K562 (cell line): ENCODE results near the gene ITGAE. TPM values are rescaled to one million over a fixed set of nuclear protein-coding genes. Genes with fewer than 3 reads are reported as not detected.

ENCODE experiments used
- ATAC-seq: fragments of 200-7000 bp; cut with Tn5 transposase; 3 replicates; pipeline ENCODE4 v1.9.1; 2020; ENCODE audit warnings: moderate library complexity
- BruUV-seq: library from RNA; stranded (reverse); fragments of 400-500 nt; replicated peaks from 2 replicates; lab custom pipeline; 2021; lab: Mats Ljungman, UMichigan
- CTCF ChIA-PET: fragments of 300-600 bp; formaldehyde crosslinking; extraction: SDS; loops from one replicate; lab custom pipeline; 2021; ENCODE audit warnings: low intra/inter-chr PET ratio; lab: Yijun Ruan, JAX
- POLR2A ChIA-PET: fragments of 300-600, 350-650 bp; sonication (Branson Sonifier 250); formaldehyde crosslinking; extraction: SDS; loops from one replicate; lab custom pipeline; 2021; ENCODE audit warnings: antibody characterized with exemption, inconsistent platforms; lab: Yijun Ruan, JAX
- DNase-seq, 4 experiments: peaks; one replicate each; pipeline versions ENCODE4 v3.0.0 to v3.0.0-alpha.2; 2011 to 2018; ENCODE audit warnings: low spot score in 3 of 4, mixed read lengths in 3 of 4; ENCODE audit errors: extremely low read depth in 1 of 4
- FAIRE-seq: peaks from 2 replicates; lab custom pipeline; 2011; peaks lifted over from hg19 to GRCh38; lab: Jason Lieb, UNC
- H2AFZ ChIP-seq: 2 replicates; pipeline ENCODE4 v1.6.0; 2011; ENCODE audit warnings: low read depth, low read length, control low read depth, inconsistent platforms
- H3K27ac ChIP-seq: fragments of 200-600 bp; 3 replicates; pipeline ENCODE4 v1.8.0; 2011; ENCODE audit warnings: low read depth, mild to moderate bottlenecking, control low read depth, inconsistent platforms, low read length, moderate library complexity, mixed read lengths; ENCODE audit errors: extremely low read depth
- H3K27me3 ChIP-seq, 2 experiments: fragments of 300-600 bp in 1 of 2; 2 replicates in 1 of 2; 3 replicates in 1 of 2; pipeline versions ENCODE4 v1.6.0 to v1.8.0; 2011; ENCODE audit warnings: inconsistent platforms in 2 of 2, low read length in 2 of 2, mild to moderate bottlenecking in 1 of 2, mixed read lengths in 1 of 2, moderate library complexity in 1 of 2; ENCODE audit not compliant: control insufficient read depth in 2 of 2, insufficient read depth in 2 of 2
- H3K36me3 ChIP-seq: fragments of 300-600 bp; 3 replicates; pipeline ENCODE4 v1.8.0; 2011; ENCODE audit warnings: mild to moderate bottlenecking, low read length, inconsistent platforms; ENCODE audit not compliant: control insufficient read depth, insufficient read depth
- H3K4me1 ChIP-seq, 2 experiments: fragments of 200-600 bp in 1 of 2; replicated peaks in 1 of 2; 2 replicates in 1 of 2; 3 replicates in 1 of 2; pipeline versions ENCODE4 v1.5.1 to v1.8.0; 2011; ENCODE audit warnings: inconsistent platforms in 2 of 2, low read length in 2 of 2, mild to moderate bottlenecking in 1 of 2, mixed read lengths in 1 of 2, moderate library complexity in 1 of 2; ENCODE audit not compliant: control insufficient read depth in 2 of 2, insufficient read depth in 2 of 2
- H3K4me2 ChIP-seq: 2 replicates; pipeline ENCODE4 v1.6.1; 2011; ENCODE audit warnings: low read length, control low read depth, inconsistent platforms, mixed read lengths; ENCODE audit not compliant: insufficient read depth
- H3K4me3 ChIP-seq: fragments of 200-600 bp; sonication (generic), shearing (Covaris generic); 2 replicates; pipeline ENCODE4 v1.5.1; 2016; ENCODE audit warnings: control low read depth, inconsistent platforms
- H3K79me2 ChIP-seq: fragments of 200-600 bp; 3 replicates; pipeline ENCODE4 v1.8.0; 2011; ENCODE audit warnings: low read length, inconsistent platforms; ENCODE audit not compliant: control insufficient read depth, insufficient read depth
- H3K9ac ChIP-seq, 2 experiments: 2 replicates each; pipeline versions ENCODE4 v1.6.0 to v1.6.1; 2011; ENCODE audit warnings: low read depth in 2 of 2, low read length in 2 of 2, control low read depth in 1 of 2, inconsistent platforms in 1 of 2, mild to moderate bottlenecking in 1 of 2, mixed read lengths in 1 of 2; ENCODE audit not compliant: insufficient read depth in 1 of 2
- H3K9me1 ChIP-seq: one replicate; pipeline ENCODE4 v1.6.0; 2011; ENCODE audit warnings: inconsistent platforms, mild to moderate bottlenecking, low read length, moderate library complexity; ENCODE audit not compliant: control insufficient read depth, insufficient read depth
- H3K9me3 ChIP-seq: replicated peaks from 2 replicates; pipeline ENCODE4 v1.5.1; 2011; ENCODE audit warnings: low read depth, low read length, inconsistent platforms; ENCODE audit not compliant: control insufficient read depth, insufficient read depth
- H4K20me1 ChIP-seq: replicated peaks from 2 replicates; pipeline ENCODE4 v1.6.1; 2011; ENCODE audit warnings: low read length, inconsistent platforms, mixed read lengths; ENCODE audit not compliant: control insufficient read depth, insufficient read depth
- CBX1 ChIP-seq: sonication (generic); IDR thresholded peaks from 2 replicates; pipeline ENCODE4 v1.6.1; 2016; ENCODE audit warnings: antibody characterized with exemption, low read depth, mild to moderate bottlenecking
- ETV1 ChIP-seq: fragments of 450-650 bp; conservative IDR thresholded peaks from 2 replicates; pipeline ENCODE4 v1.6.1; 2016; ENCODE audit warnings: missing genetic modification characterization, control low read depth, low read depth, missing compliant biosample characterization
- FUS ChIP-seq: fragments of 200-400 bp; formaldehyde crosslinking; optimal IDR thresholded peaks from 2 replicates; pipeline ENCODE3; 2017; ENCODE audit warnings: low read depth, low read length
- GATAD2A ChIP-seq: fragments of 450-650 bp; IDR thresholded peaks from 2 replicates; pipeline ENCODE4 v1.6.1; 2017
- HNRNPL ChIP-seq: fragments of 200-400 bp; formaldehyde crosslinking; IDR thresholded peaks from 2 replicates; pipeline ENCODE4 v1.6.1; 2017; ENCODE audit warnings: low read depth, mild to moderate bottlenecking, low read length
- POLR3A ChIP-seq: IDR thresholded peaks from 2 replicates; pipeline ENCODE4 v1.6.1; 2011; ENCODE audit warnings: borderline replicate concordance, mild to moderate bottlenecking, moderate library complexity; ENCODE audit not compliant: insufficient read length, insufficient read depth; ENCODE audit errors: extremely low read depth
- PRPF4 ChIP-seq: fragments of 200-400 bp; formaldehyde crosslinking; IDR thresholded peaks from one replicate; pipeline ENCODE4 v1.6.1; 2017; ENCODE audit warnings: low read length, low read depth, mild to moderate bottlenecking; ENCODE audit not compliant: insufficient read depth, poor library complexity, severe bottlenecking
- SREBF2 ChIP-seq: sonication (generic); formaldehyde crosslinking; IDR thresholded peaks from 2 replicates; pipeline ENCODE4 v1.4.0; 2020; ENCODE audit warnings: mild to moderate bottlenecking, missing genetic modification reagents
- SRSF1 ChIP-seq: fragments of 200-400 bp; formaldehyde crosslinking; IDR thresholded peaks from 2 replicates; pipeline ENCODE4 v1.6.1; 2017; ENCODE audit warnings: mild to moderate bottlenecking, low read depth, low read length, moderate library complexity
- YY1 ChIP-seq, 3 experiments: IDR thresholded peaks; 2 replicates each; pipeline ENCODE4 v1.6.1; 2011; ENCODE audit warnings: low read length in 2 of 3, mild to moderate bottlenecking in 2 of 3, moderate library complexity in 2 of 3, borderline replicate concordance in 1 of 3, control low read depth in 1 of 3, low read depth in 1 of 3; ENCODE audit not compliant: insufficient read depth in 3 of 3, insufficient replicate concordance in 2 of 3, control insufficient read depth in 1 of 3, insufficient read length in 1 of 3; ENCODE audit errors: extremely low read depth in 1 of 3
- ZFX ChIP-seq: sonication (generic); formaldehyde crosslinking; IDR thresholded peaks from 2 replicates; pipeline ENCODE4 v1.8.0; 2022; ENCODE audit warnings: mild to moderate bottlenecking, missing genetic modification reagents, moderate library complexity
- ZNF354B ChIP-seq: fragments of 250-450 bp; sonication (Bioruptor Pico); IDR thresholded peaks from 2 replicates; pipeline ENCODE4 v1.4.0; 2020
- ZNF668 ChIP-seq: fragments of 250-450 bp; sonication (Bioruptor Pico); IDR thresholded peaks from 2 replicates; pipeline ENCODE4 v1.8.0; 2022; ENCODE audit warnings: mild to moderate bottlenecking, inconsistent platforms
- ZNF717 ChIP-seq: fragments of 250-450 bp; sonication (Bioruptor Pico); IDR thresholded peaks from 2 replicates; pipeline ENCODE4 v1.5.0; 2021
- WGBS: fragments of 100-300 bp; shearing (Covaris generic); methylation state at CpG from one replicate; pipeline ENCODE4 v1.1.6; 2016; ENCODE audit warnings: low coverage, mixed read lengths; ENCODE audit not compliant: insufficient coverage; ENCODE audit errors: missing lambda C conversion rate; 5-methylcytosine and 5-hydroxymethylcytosine counted together
- in situ Hi-C: fragments of 300-500 bp; cut with MboI; formaldehyde crosslinking; loops from 4 replicates; pipeline ENCODE4 v1.15.0; 2018; ENCODE audit warnings: inconsistent platforms, mixed read lengths
- intact Hi-C: fragments of 100-400 bp; cut with micrococcal nuclease; formaldehyde crosslinking; loops from 2 replicates; pipeline ENCODE4 v1.14.2; 2022
- polyA plus RNA-seq, 8 experiments: library from polyadenylated mRNA; depleted of rRNA in 4 of 8; stranded (reverse) in 5 of 8; unstranded in 3 of 8; fragments of >200 nt; fragmentation: Nextera tagmentation in 2 of 8; fragmentation: Illumina TruSeq in 1 of 8; extraction: Ambion mirVana in 2 of 8; extraction: Trizol in 1 of 8; gene quantifications; 2 replicates each; pipeline versions ENCODE4 v1.2.1 to v1.2.3, GENCODE V29; 2011 to 2014; ENCODE audit warnings: inconsistent platforms in 1 of 8, missing spikeins in 1 of 8
- total RNA-seq, 7 experiments: library from RNA; depleted of rRNA in 6 of 7; stranded (reverse); fragments of >200 nt in 6 of 7; fragmentation: Illumina TruSeq in 2 of 7; extraction: Trizol in 2 of 7; gene quantifications; 2 replicates each; pipeline versions ENCODE4 v1.2.1 to v1.2.3, GENCODE V29; 2011 to 2021; ENCODE audit warnings: low replicate concordance in 1 of 7
- TF ChIP-seq, protein P1 (sequence below): fragments of 450-650 bp; conservative IDR thresholded peaks from 2 replicates; pipeline ENCODE4 v1.6.1; 2016; ENCODE audit warnings: missing genetic modification characterization, low read depth, mild to moderate bottlenecking, control low read depth, missing compliant biosample characterization
- TF ChIP-seq, protein P2 (sequence below): fragments of 250-450 bp; sonication (Bioruptor Pico); IDR thresholded peaks from 2 replicates; pipeline ENCODE4 v1.8.0; 2021; ENCODE audit warnings: moderate library complexity, mild to moderate bottlenecking, inconsistent platforms
- TF ChIP-seq, protein P3 (sequence below): fragments of 250-450 bp; sonication (Bioruptor Pico); IDR thresholded peaks from 2 replicates; pipeline ENCODE4 v1.5.0; 2020; ENCODE audit warnings: mild to moderate bottlenecking, borderline replicate concordance
- TF ChIP-seq, protein P4 (sequence below), 2 experiments: fragments of 450-650 bp; conservative IDR thresholded peaks; 2 replicates each; pipeline ENCODE4 v1.6.1; 2017; ENCODE audit warnings: mild to moderate bottlenecking in 2 of 2, moderate library complexity in 2 of 2

Gene ITGAE
- total and polyA plus RNA-seq, 9 of the 15 experiments (the other 6 are each of a cell fraction or from before 2014, with no cell fraction given) = 14.8 to 160 (median 27.0) TPM

DNA sequence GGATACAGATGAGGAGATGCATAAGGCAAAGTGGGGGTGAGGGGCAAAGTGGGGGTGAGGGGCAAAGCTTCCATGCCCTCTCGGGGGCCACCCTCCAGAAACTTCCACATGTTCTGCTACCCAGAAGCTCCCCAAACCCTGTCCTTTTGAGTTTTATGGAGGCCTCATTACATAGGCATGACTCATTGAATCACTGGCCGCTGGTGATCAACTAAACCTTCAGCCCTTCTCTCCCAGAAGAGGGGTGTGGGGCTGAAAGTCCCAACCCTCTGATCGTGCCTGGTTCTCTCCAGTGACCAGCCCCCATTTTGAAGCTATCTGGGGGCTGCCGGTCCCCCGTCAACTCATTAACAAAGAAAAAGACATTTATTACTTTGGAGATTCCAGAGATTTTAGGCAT, 27.5 kb downstream of the ITGAE start:
- ATAC-seq (no peak), DNase-seq (no peak), FAIRE-seq (no peak)
- in situ Hi-C loops = no loop called here
- no peaks in the 10 kb centered on the region for H3K9me1 ChIP-seq
- no peaks in the 10 kb centered on the region for H3K79me2 ChIP-seq
- no TSS peak for BruUV-seq
- no peaks in the 10 kb centered on the region; a peak in 1 of 5 replicates for H3K27me3 ChIP-seq
- 39% methylated on average over 4 of the region's 5 CpGs for WGBS
- H3K9me3 ChIP-seq = no peaks in the 10 kb centered on the region
- no peak overlapping the region for H3K4me3 ChIP-seq
- no peak overlapping the region for H3K4me2 ChIP-seq
- no peaks in the 10 kb centered on the region for H4K20me1 ChIP-seq
- H3K4me1 ChIP-seq = no peaks in the 10 kb centered on the region; a peak in 1 of 5 replicates
- no peaks in the 10 kb centered on the region for H3K36me3 ChIP-seq
- H3K27ac ChIP-seq = no peak overlapping the region
- H2AFZ ChIP-seq = no peak overlapping the region
- ChIA-PET CTCF (no interaction called here), POLR2A (no interaction called here)
- H3K9ac ChIP-seq = no peak overlapping the region
- intact Hi-C loops = no loop called here
- no peak for TF ChIP-seq HNRNPL
- TF ChIP-seq ZNF717 (CRISPR knock-in tag) = no peak
- TF ChIP-seq, protein P1, sequence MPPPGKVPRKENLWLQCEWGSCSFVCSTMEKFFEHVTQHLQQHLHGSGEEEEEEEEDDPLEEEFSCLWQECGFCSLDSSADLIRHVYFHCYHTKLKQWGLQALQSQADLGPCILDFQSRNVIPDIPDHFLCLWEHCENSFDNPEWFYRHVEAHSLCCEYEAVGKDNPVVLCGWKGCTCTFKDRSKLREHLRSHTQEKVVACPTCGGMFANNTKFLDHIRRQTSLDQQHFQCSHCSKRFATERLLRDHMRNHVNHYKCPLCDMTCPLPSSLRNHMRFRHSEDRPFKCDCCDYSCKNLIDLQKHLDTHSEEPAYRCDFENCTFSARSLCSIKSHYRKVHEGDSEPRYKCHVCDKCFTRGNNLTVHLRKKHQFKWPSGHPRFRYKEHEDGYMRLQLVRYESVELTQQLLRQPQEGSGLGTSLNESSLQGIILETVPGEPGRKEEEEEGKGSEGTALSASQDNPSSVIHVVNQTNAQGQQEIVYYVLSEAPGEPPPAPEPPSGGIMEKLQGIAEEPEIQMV (tag) = no peak
- no peak for TF ChIP-seq ZNF354B (CRISPR knock-in tag)
- no peak for TF ChIP-seq FUS
- no peak for TF ChIP-seq SRSF1
- no peak for TF ChIP-seq POLR3A
- no peak for TF ChIP-seq YY1 (IDR thresholded peaks at IDR 0.05; ENCODE audit: borderline replicate concordance in 1 of 3, control insufficient read depth in 1 of 3, extremely low read depth in 1 of 3, insufficient read depth in 3 of 3, insufficient read length in 1 of 3, insufficient replicate concordance in 2 of 3, low read depth in 1 of 3, low read length in 2 of 3)
- TF ChIP-seq, protein P2, sequence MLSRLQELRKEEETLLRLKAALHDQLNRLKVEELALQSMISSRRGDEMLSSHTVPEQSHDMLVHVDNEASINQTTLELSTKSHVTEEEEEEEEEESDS (CRISPR knock-in tag) = no peak
- TF ChIP-seq, protein P3, sequence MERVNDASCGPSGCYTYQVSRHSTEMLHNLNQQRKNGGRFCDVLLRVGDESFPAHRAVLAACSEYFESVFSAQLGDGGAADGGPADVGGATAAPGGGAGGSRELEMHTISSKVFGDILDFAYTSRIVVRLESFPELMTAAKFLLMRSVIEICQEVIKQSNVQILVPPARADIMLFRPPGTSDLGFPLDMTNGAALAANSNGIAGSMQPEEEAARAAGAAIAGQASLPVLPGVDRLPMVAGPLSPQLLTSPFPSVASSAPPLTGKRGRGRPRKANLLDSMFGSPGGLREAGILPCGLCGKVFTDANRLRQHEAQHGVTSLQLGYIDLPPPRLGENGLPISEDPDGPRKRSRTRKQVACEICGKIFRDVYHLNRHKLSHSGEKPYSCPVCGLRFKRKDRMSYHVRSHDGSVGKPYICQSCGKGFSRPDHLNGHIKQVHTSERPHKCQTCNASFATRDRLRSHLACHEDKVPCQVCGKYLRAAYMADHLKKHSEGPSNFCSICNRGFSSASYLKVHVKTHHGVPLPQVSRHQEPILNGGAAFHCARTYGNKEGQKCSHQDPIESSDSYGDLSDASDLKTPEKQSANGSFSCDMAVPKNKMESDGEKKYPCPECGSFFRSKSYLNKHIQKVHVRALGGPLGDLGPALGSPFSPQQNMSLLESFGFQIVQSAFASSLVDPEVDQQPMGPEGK = no peak
- TF ChIP-seq, protein P4, sequence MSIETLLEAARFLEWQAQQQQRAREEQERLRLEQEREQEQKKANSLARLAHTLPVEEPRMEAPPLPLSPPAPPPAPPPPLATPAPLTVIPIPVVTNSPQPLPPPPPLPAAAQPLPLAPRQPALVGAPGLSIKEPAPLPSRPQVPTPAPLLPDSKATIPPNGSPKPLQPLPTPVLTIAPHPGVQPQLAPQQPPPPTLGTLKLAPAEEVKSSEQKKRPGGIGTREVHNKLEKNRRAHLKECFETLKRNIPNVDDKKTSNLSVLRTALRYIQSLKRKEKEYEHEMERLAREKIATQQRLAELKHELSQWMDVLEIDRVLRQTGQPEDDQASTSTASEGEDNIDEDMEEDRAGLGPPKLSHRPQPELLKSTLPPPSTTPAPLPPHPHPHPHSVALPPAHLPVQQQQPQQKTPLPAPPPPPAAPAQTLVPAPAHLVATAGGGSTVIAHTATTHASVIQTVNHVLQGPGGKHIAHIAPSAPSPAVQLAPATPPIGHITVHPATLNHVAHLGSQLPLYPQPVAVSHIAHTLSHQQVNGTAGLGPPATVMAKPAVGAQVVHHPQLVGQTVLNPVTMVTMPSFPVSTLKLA (conservative IDR thresholded peaks at IDR 0.05) = no peak
- no peak for TF ChIP-seq PRPF4
- TF ChIP-seq GATAD2A = no peak
- TF ChIP-seq ZNF668 (CRISPR knock-in tag) = no peak
- no peak for TF ChIP-seq SREBF2 (CRISPR knock-in tag)
- no peak for TF ChIP-seq ETV1
- TF ChIP-seq ZFX (CRISPR knock-in tag) = no peak
- no peak for TF ChIP-seq CBX1
